Vagina (tissue), 2 donors: ENCODE results near the gene GRIK3.

Source experiments
- POLR2A ChIP-seq, 2 donors: fragments of 450-650 bp; IDR thresholded peaks; one replicate each; pipeline ENCODE4 v1.6.1; 2017; ENCODE audit warnings: antibody characterized with exemption in 2 of 2, mild to moderate bottlenecking in 2 of 2, moderate library complexity in 2 of 2
- TF ChIP-seq, protein P1 (sequence below), 3 experiments: fragments of 450-650 bp in 2 of 3; fragments of 200-600 bp in 1 of 3; sonication (generic) in 1 of 3; IDR thresholded peaks; one replicate each; pipeline ENCODE4 v1.5.1; 2017 to 2019; ENCODE audit warnings: antibody characterized with exemption in 3 of 3, mild to moderate bottlenecking in 2 of 3, moderate library complexity in 2 of 3

- TF ChIP-seq POLR2A (IDR thresholded peaks at IDR 0.05) = no peak
- TF ChIP-seq, protein P1, sequence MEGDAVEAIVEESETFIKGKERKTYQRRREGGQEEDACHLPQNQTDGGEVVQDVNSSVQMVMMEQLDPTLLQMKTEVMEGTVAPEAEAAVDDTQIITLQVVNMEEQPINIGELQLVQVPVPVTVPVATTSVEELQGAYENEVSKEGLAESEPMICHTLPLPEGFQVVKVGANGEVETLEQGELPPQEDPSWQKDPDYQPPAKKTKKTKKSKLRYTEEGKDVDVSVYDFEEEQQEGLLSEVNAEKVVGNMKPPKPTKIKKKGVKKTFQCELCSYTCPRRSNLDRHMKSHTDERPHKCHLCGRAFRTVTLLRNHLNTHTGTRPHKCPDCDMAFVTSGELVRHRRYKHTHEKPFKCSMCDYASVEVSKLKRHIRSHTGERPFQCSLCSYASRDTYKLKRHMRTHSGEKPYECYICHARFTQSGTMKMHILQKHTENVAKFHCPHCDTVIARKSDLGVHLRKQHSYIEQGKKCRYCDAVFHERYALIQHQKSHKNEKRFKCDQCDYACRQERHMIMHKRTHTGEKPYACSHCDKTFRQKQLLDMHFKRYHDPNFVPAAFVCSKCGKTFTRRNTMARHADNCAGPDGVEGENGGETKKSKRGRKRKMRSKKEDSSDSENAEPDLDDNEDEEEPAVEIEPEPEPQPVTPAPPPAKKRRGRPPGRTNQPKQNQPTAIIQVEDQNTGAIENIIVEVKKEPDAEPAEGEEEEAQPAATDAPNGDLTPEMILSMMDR (IDR thresholded peaks at IDR 0.05) = no peak
These were observed 176.6 kb downstream of the GRIK3 start for GRCh38 chr1:36857754-36858153.
